ENCODE results near the gene RGL2.
A peak's percentile ranks its signal among the peaks of the same experiment; 100 is the strongest.
"Not testable (repeated sequence)": the region's sequence is repeated elsewhere in the genome, so short reads cannot be mapped to it uniquely, and the experiment has no call there.

Gene RGL2

DNA sequence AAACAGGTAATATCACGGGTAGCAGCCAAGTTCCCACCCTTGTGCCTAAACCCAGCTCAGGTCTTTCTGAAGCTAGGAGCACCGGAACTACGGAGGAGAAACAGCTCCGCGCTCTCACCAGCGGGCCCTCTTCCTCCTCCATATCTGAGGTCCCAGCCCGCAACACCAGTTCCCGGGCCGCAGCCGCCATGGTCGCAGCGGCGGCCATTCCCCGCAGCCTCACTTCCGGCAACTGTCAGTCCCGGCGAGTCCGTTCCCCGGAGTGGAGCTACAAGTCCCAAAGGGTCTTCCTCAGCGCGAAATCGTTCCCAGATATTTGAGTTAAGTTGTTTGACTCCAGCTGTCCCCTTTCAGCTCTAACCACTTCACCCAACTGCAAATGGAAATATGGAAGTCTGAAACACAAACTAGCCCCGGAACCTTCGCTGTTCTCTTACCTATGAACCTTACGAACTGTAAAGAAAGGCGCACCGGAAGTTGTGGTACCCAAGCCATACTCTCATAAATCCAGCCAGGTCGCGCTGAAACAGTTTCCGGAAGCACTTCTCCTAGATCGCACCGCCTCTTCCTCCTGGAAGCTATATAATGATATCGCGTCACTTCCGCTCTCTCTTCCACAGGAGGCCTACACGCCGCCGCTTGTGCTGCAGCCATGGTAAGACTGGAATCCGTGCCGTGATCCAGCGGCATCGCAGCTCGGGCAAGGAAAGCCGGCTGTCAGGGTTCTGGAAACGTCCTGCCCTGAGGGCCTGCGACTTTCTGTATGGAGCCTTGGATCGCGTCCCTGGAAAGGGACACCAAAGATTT is 27.1 kb downstream of the RGL2 start, which contains the start of the genes RPS18 and VPS52:
Gene RPS18 (plus strand): TSS at position 608 of the 807 bp plus-strand sequence. CDS start 45 bp downstream, at position 653.
Gene VPS52 (minus strand): TSS at position 409 of the 807 bp plus-strand sequence. CDS start 201 bp downstream, at position 208.
- TF ChIP-seq, protein P1, sequence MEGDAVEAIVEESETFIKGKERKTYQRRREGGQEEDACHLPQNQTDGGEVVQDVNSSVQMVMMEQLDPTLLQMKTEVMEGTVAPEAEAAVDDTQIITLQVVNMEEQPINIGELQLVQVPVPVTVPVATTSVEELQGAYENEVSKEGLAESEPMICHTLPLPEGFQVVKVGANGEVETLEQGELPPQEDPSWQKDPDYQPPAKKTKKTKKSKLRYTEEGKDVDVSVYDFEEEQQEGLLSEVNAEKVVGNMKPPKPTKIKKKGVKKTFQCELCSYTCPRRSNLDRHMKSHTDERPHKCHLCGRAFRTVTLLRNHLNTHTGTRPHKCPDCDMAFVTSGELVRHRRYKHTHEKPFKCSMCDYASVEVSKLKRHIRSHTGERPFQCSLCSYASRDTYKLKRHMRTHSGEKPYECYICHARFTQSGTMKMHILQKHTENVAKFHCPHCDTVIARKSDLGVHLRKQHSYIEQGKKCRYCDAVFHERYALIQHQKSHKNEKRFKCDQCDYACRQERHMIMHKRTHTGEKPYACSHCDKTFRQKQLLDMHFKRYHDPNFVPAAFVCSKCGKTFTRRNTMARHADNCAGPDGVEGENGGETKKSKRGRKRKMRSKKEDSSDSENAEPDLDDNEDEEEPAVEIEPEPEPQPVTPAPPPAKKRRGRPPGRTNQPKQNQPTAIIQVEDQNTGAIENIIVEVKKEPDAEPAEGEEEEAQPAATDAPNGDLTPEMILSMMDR (IDR thresholded peaks at IDR 0.05; ENCODE audit: borderline replicate concordance, extremely low read depth, low read length, poor library complexity, severe bottlenecking) = no peak
- TF ChIP-seq EZH2 (IDR thresholded peaks at IDR 0.05; ENCODE audit: borderline replicate concordance, low read depth, low read length, severe bottlenecking) = no peak
- ATAC-seq (ENCODE audit: insufficient read depth, low read depth) (peak; percentile 88), DNase-seq (peak; percentile 96)
- H3K36me3 ChIP-seq (ENCODE audit: insufficient read depth, low read length) = peaks cover 82% of the 10 kb centered on the region
- peak within 1 kb of the TSS; percentile 79 for H3K4me2 ChIP-seq (ENCODE audit: insufficient read depth, low read length)
- H3K4me3 ChIP-seq (ENCODE audit: low read depth in 1 of 2, low read length in 2 of 2) = peak within 1 kb of the TSS; percentile 53 to 61
- peaks cover 75% of the 10 kb centered on the region for H3K79me2 ChIP-seq (ENCODE audit: insufficient read depth, low read length)
- peak within 1 kb of the TSS; percentile 97 for H3K27ac ChIP-seq (ENCODE audit: low read length)
- H2AFZ ChIP-seq (ENCODE audit: low read depth, low read length) = peak within 1 kb of the TSS; percentile 82
- peaks cover 36% of the 10 kb centered on the region for H4K20me1 ChIP-seq (ENCODE audit: insufficient read depth, low read length)
- H3K9me3 ChIP-seq (ENCODE audit: insufficient read depth, low read length, severe bottlenecking) = no peaks in the 10 kb centered on the region
- peaks cover 67% of the 10 kb centered on the region for H3K4me1 ChIP-seq (ENCODE audit: insufficient read depth, low read length)
- peak within 1 kb of the TSS; percentile 85 for H3K9ac ChIP-seq (ENCODE audit: low read depth, low read length)
- H3K27me3 ChIP-seq (ENCODE audit: insufficient read depth, low read length, poor library complexity) = no peaks in the 10 kb centered on the region

DNA sequence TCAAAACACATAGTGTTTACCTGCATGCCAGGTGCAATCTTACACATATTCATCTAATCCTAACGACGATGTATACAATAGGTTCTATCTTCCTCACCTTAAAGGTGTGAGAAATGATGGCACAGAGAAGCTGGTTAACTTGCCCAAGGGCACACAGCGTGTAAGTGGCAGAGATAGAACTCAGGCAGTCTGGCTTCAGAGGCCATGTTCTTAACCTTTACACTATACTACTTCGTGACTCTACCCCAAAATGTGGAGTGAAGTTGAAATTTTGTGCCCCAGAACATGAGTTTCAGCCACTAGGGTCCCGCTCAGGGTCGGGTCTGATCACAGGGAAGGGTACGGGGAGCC is 27.6 kb downstream of the RGL2 start:
- Histone ChIP-seq H3K4me1 (ENCODE audit: insufficient read depth, low read length) (peaks cover 61% of the 10 kb centered on the region), H3K36me3 (ENCODE audit: insufficient read depth, low read length) (peaks cover 82% of the 10 kb centered on the region), H3K4me2 (ENCODE audit: insufficient read depth, low read length) (peak overlapping the region; percentile 79), H3K9ac (ENCODE audit: low read depth, low read length) (peak overlapping the region; percentile 85), H3K27me3 (ENCODE audit: insufficient read depth, low read length, poor library complexity) (no peaks in the 10 kb centered on the region), H3K4me3 (ENCODE audit: low read depth in 1 of 2, low read length in 2 of 2) (peak overlapping the region; percentile 53 to 61), H3K79me2 (ENCODE audit: insufficient read depth, low read length) (peaks cover 72% of the 10 kb centered on the region), H2AFZ (ENCODE audit: low read depth, low read length) (peak overlapping the region; percentile 82), H3K27ac (ENCODE audit: low read length) (peak overlapping the region; percentile 97), H3K9me3 (ENCODE audit: insufficient read depth, low read length, severe bottlenecking) (no peaks in the 10 kb centered on the region), H4K20me1 (ENCODE audit: insufficient read depth, low read length) (peaks cover 35% of the 10 kb centered on the region)
- peak; percentile 11; the same call in 1 of the 3 replicates for ATAC-seq (ENCODE audit: insufficient read depth, low read depth)
- no peak for DNase-seq
- TF ChIP-seq EZH2 (IDR thresholded peaks at IDR 0.05; ENCODE audit: borderline replicate concordance, low read depth, low read length, severe bottlenecking) = no peak
- TF ChIP-seq, protein P1 (IDR thresholded peaks at IDR 0.05; ENCODE audit: borderline replicate concordance, extremely low read depth, low read length, poor library complexity, severe bottlenecking) = peak; percentile 13

DNA sequence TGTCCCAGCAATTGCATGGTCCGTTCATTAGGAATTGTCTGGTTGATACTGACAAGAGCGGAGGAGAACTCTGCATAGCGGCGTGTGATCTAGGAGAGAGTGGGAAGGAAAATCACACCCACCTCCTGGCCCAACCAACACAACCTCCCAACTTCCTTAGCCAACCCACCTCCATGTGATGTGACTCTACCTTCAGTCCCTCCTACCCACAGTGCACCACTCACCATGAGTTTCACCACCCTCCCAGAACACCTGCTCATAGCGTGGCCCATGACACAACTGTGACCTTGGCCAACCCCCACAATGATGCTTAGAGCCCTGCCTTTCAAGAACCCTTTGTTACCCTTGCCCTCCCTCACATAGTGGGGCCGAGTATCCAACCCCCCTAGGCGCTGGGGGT is 34.7 kb downstream of the RGL2 start:
- H3K79me2 ChIP-seq (ENCODE audit: insufficient read depth, low read length) = peaks cover 7% of the 10 kb centered on the region
- H3K4me2 ChIP-seq (ENCODE audit: insufficient read depth, low read length) = no peak overlapping the region
- no peaks in the 10 kb centered on the region for H4K20me1 ChIP-seq (ENCODE audit: insufficient read depth, low read length)
- no peak overlapping the region for H2AFZ ChIP-seq (ENCODE audit: low read depth, low read length)
- no peak overlapping the region for H3K9ac ChIP-seq (ENCODE audit: low read depth, low read length)
- H3K9me3 ChIP-seq (ENCODE audit: insufficient read depth, low read length, severe bottlenecking) = no peaks in the 10 kb centered on the region
- TF ChIP-seq, protein P1 (IDR thresholded peaks at IDR 0.05; ENCODE audit: borderline replicate concordance, extremely low read depth, low read length, poor library complexity, severe bottlenecking) = no peak
- TF ChIP-seq EZH2 (IDR thresholded peaks at IDR 0.05; ENCODE audit: borderline replicate concordance, low read depth, low read length, severe bottlenecking) = no peak
- no peak overlapping the region for H3K4me3 ChIP-seq (ENCODE audit: low read depth in 1 of 2, low read length in 2 of 2)
- no peak for ATAC-seq (ENCODE audit: insufficient read depth, low read depth)
- no peak for DNase-seq
- no peak overlapping the region for H3K27ac ChIP-seq (ENCODE audit: low read length)
- no peaks in the 10 kb centered on the region for H3K27me3 ChIP-seq (ENCODE audit: insufficient read depth, low read length, poor library complexity)
- H3K4me1 ChIP-seq (ENCODE audit: insufficient read depth, low read length) = 0 out of 2 replicates have a peak, but pooled peaks cover 4% of the 10 kb centered on the region
- peaks cover 85% of the 10 kb centered on the region for H3K36me3 ChIP-seq (ENCODE audit: insufficient read depth, low read length)

DNA sequence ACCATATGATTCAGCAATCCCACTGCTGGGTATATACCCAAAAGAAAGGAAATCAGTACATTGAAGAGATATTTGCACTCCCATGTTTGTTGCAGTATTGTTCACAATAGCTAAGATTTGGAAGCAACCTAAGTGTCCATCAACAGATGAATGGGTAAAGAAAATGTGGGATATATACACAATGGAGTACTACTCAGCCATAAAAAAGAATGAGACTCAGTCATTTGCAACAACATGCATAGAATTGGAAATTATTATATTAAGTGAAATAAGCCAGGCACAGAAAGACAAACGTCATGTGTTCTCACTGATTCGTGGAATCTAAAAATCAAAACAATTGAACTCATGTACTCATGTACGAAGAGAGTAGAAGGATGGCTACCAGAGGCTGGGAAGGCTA is 36.3 kb downstream of the RGL2 start:
- not testable (repeated sequence) for H4K20me1 ChIP-seq (ENCODE audit: insufficient read depth, low read length); H3K27me3 ChIP-seq (ENCODE audit: insufficient read depth, low read length, poor library complexity); DNase-seq; ATAC-seq (ENCODE audit: insufficient read depth, low read depth); H3K4me2 ChIP-seq (ENCODE audit: insufficient read depth, low read length); H2AFZ ChIP-seq (ENCODE audit: low read depth, low read length); H3K4me3 ChIP-seq (ENCODE audit: low read depth in 1 of 2, low read length in 2 of 2); H3K4me1 ChIP-seq (ENCODE audit: insufficient read depth, low read length); H3K9me3 ChIP-seq (ENCODE audit: insufficient read depth, low read length, severe bottlenecking); H3K79me2 ChIP-seq (ENCODE audit: insufficient read depth, low read length); H3K9ac ChIP-seq (ENCODE audit: low read depth, low read length); H3K27ac ChIP-seq (ENCODE audit: low read length)
- H3K36me3 ChIP-seq (ENCODE audit: insufficient read depth, low read length) = peaks cover 81% of the 10 kb centered on the region

All from DND-41 (cell line).